NCI-H1694 (cell line): ENCODE results near the gene RAB1B.
"Not testable (repeated sequence)": the region's sequence is repeated elsewhere in the genome, so short reads cannot be mapped to it uniquely, and the experiment has no call there.

Experiments used
- DNase-seq: peaks from one replicate; lab custom pipeline; 2025; lab: John Stamatoyannopoulos, UW

RAB1B gene

DNA sequence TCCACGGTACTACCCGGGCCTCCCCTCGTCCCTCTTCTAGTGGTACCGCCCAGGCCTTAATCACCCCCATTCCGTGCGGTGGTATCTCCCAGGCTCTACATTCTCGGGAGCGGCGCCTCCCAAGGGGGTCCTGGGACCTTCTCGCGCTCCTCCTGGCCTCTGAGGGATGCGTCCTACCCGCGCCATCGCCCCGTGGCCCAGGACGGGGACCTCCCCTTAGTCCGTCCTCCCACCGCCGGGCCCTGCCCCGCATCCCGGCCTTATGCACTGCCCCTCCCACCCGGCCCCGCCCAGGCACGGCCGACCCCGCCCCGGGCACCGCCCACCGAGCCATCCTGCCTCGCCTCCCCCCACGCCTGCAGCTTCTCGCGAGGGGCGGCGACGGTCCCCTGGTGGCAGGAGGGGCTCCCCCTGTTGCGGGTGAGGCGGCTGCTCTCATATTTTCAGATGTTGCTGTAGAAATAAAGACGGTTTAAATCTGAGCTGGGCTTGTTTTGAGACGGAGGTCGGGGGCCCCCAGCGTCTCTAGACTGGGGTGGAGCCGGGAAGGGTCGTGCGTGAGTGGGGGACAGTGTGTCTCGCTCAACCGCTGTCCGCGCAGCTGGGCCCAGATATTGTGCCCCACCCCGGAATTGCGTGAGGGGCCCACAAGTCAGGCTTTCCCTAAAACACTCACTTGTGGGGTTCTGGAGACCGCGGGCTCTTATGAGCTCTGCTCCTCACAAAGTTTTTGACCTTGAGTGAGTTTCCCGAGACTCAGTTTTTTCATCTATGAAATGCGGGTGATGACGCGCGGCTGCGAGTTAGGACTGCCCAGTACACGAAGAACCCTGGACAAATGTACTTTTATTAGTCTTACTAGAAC, 828 bp upstream of the RAB1B start:
- peak; percentile 50 for DNase-seq

DNA sequence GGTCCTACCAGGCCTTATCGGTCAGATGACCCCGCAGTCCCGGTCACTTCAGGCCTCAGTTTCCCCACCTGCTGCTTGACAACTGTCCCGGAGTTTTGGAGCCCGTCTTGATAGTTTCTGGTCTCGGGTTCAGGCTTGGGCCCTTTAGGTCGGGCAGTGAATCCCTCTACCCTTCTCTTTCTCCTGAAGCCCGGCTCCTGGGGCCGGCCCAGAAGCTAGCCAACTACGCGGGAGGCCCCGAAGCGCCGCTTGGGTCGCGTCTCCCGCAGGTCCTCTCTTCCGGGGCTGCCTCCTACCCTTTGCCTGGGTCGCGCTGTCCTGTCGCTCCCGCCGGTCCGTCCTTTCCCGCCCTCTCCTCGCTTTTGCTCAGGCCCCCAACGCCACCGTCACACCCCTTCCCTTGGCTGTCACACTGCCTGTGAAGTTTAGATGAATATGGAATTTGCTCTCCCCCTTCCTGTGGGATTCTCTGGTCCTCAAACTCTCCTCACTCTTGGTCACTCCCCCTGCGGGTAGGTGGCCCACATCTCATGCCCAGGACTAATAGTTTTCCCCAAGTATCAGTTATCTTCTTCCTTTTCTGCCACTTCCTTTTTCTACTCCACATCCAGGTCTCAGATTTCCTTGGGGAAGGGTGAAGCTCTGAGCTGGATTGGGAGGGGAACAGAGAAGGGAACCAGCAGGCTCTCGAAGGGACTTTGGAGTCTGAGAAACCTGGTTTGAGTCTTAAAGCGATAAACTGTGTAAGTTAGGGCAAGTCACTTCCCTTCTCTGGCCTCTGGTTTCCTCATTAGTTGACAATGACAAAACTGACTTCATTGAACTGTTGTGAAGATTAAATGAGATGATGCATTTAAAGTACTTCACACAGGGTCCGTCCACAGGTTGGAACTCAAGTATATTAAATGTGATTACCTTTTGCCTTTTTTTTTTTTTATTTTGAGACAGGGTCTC, 790 bp downstream of the RAB1B start:
- no peak for DNase-seq

DNA sequence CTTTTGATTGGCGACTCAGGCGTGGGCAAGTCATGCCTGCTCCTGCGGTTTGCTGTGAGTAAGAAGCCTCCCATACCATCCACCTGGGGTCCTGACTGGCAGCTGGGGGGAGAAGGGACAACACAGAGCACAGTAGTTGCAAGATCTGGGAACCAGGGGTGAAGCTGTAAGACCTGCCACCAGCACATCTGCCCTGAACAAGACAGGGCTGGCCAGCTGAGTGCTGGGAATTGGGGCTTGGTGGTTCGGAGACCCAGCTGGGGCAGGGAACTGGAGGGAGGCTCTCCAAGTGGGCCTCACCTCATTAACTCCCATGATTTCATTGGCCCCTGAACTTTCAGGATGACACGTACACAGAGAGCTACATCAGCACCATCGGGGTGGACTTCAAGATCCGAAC, 3.4 kb downstream of the RAB1B start:
- no peak for DNase-seq

DNA sequence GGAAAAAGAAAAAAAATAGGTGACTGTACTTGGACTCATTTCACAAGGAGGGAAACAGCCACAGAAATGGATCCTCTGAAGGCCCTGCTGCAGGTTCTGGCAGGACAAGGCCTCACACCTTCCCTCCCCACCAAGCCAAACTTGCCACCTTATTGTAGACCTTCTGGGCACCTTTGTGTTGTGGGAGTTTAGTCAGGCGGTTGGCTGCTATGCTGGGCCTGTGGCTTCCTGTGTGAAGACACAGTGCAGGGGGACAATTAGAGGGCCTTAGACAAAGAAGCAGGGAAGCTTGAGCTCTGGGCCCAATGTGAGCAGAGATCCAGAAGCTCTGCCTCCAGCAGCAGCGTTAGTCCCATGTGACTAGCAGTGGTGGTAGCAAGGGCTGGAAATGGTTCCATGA, 4.2 kb downstream of the RAB1B start:
- DNase-seq = no peak

DNA sequence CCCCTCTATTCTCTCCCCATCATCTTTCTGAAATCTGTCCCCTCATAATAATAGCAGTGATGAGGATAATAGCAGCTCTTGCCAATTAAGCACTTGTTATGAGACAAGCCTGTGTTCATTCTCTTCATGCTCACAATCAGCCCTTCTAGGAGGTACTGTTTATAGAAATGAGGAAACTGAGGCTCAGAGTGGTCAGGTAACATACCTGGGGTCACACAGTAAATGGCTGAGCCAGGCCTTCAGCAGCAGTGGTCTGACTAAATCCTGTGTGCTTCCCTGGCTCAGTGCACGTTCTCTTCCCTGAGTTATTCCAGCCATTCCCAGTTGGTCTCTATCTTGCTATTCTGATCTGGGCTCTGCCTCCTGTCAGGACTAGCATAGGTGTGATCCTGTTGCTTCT, 5.8 kb downstream of the RAB1B start:
- no peak for DNase-seq

DNA sequence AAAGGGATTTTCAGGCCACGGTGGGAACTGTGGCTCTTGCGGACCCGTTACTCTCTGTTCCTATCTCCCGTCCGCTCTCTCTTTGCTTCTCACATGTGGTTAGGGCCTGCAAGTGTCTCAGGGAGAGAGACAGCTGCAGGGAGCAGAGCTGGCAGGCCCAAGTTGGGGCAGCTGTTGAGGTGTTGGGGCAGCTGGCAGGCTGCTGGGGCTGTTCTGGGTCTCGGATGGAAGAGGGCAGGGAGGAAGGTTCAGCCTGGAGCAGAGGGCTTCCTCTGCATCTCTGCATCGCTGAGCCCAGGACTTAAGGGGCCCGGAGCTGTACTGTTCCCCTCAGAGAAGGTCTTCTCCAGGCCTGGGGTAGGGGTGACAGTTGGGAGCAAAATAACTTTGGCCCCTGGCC, 7.0 kb downstream of the RAB1B start:
- no peak for DNase-seq

DNA sequence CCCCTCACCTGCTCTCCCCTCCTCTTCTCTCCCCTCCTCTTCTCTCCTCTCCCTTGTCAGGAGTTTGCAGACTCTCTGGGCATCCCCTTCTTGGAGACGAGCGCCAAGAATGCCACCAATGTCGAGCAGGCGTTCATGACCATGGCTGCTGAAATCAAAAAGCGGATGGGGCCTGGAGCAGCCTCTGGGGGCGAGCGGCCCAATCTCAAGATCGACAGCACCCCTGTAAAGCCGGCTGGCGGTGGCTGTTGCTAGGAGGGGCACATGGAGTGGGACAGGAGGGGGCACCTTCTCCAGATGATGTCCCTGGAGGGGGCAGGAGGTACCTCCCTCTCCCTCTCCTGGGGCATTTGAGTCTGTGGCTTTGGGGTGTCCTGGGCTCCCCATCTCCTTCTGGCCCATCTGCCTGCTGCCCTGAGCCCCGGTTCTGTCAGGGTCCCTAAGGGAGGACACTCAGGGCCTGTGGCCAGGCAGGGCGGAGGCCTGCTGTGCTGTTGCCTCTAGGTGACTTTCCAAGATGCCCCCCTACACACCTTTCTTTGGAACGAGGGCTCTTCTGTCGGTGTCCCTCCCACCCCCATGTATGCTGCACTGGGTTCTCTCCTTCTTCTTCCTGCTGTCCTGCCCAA, 7.7 kb downstream of the RAB1B start:
- DNase-seq = no peak

DNA sequence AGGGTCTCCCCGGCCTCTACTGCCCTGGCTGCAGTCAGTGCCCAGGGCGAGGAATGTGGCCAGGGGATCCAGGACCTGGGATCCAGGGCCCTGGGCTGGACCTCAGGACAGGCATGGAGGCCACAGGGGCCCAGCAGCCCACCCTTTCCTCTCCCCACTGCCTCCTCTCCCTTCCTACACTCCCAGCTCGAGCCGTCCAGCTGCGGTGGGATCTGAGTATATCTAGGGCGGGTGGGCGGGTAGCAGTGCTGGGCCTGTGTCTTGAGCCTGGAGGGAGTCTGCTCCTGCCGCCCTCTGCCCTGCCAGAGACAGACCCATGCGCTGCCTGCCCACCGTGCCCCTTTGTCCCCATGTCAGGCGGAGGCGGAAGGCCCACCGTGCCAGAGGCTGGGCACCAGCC, 8.2 kb downstream of the RAB1B start:
- DNase-seq = not testable (repeated sequence)

DNA sequence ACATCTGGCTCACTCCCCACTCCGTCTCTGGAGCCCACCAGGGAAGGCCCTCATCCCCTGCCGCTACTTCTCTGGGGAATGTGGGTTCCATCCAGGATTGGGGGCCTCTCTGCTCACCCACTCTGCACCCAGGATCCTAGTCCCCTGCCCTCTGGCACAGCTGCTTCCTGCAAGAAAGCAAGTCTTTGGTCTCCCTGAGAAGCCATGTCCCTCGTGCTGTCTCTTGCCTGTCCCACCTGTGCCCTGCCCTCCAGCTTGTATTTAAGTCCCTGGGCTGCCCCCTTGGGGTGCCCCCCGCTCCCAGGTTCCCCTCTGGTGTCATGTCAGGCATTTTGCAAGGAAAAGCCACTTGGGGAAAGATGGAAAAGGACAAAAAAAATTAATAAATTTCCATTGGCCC, 8.6 kb downstream of the RAB1B start:
- DNase-seq = not testable (repeated sequence)

DNA sequence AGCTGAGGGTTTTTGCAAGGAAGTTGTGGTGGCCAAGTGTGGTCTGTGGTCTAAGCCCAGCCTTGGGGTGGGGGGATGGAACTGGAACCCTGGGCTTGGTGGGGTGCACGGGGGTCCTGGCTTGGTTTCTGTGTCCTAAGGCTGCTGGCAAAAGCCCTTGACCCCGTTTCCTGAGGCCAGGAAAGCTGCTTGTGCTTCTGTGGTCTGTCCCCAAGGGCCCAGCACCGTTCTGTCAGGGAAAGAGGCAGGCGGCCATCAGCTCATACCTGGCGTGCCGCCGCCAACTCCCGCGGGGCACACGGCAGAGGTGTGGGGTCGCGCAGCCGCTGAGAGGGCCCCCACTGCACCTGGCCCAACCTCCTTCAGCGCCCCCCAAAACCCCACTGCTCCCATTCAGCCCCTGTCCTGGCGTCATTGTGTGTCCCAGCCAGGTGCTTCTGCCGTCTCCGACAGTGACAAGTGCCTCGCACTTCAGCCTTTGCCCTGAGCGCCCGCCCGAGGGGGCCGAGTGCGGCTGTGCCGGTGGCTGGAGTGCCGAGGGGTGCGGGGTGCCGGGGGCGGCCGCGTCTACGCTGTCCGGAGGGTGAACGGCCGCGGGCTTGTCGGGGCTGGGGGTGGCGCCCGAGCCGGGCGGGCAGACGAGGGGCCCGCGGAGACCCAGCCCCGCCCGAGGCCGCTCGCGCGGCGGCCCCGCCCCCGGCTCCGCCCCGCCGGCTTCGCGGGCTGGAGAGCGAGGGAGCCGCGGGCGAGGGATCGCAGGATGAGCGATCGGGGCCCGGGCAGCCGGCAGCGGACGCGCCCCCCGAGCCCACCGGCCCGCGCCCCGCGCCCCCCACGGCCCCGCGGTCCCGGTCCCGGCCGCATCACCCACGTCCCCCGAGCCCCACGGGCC, 9.3 kb downstream of the RAB1B start, which contains the start of gene CNIH2:
CNIH2 (plus strand) TSS at position 705 of the 892 bp plus-strand sequence. CDS start 282 bp downstream, outside the sequence.
- no peak for DNase-seq

DNA sequence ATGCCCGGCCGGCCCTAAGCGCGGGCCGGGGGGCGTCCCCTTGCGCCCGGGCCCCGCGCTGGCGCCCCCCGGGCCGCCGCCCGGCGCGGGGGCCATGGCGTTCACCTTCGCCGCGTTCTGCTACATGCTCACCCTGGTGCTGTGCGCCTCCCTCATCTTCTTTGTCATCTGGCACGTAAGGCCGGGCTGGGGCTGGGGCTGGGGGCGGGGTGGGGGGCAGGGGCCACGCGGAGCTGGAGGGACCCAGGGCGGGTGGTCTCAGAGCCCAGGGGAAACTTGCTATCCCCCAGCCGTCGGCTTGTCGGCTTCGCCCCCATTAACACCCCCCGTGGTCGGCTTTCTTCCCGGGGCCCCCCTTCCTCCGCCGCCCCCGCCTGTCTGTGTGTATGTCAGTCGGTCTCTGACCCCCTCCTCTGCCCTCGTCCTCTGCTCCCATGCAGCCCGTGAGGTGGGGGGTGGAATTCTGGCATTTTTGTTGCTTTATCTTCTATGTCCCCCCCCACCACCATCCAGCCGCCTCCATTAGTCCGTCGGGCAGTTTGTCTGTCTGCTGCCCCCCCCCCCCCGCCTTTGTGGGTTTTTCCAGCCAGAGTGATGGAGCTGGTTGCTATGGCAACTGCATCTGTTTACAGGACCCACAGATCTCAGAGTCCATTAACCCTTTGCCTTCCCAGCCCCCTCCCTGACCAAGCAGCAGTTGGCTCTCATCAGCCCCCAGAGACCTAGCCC, 10.1 kb downstream of the RAB1B start:
- no peak for DNase-seq

DNA sequence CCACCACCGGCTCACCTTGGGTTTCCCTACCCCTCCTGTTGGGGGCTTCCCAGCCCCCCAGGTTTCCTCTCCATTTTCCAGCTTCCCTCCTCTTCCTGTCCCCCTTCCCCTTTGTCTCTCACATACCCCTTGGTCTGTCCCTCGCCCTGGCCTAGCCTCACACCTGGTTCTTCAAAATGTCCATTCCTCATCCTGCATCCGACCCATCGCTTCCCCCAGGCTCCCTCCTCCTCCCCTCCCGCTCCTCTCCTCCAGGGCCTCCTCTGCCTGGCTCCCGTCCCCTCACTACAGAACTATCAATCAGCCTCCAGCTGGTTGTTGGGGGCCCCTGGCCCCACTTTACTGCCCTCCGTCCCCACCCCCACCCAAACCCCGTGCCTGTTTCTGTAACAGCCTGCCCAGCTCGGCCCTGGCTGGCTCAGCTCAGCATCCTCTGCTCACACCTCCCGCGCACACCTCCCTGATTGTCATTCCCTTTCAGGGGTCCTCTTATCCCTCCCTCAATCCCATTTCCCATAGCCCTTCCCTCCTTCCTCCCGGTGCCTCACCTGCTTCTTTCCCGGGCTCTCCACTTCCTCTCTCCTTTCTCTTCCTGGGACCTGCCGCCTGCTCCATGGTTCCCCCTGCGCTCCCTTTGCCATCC, 10.8 kb downstream of the RAB1B start:
- no peak for DNase-seq

DNA sequence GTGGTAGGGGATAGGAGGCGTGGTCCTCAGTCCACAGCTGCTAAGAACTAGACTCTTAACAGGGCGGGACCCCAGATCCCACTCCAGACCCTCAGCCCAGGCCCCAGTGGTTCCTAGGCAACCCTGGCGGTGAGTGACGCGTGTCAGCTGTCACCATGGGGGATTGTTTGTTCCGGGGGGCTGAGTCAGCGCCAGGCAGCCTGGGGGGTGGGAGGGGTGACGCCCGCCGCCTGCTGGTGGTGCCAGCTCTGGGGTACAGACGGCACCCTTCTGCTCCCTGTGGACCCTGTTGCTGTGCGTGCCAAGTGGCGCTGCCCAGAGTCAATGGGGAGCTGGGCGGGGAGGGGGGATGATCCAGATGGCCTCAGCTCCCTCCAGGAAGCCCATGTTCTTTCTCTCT, 12.0 kb downstream of the RAB1B start:
- peak; percentile 66 for DNase-seq

DNA sequence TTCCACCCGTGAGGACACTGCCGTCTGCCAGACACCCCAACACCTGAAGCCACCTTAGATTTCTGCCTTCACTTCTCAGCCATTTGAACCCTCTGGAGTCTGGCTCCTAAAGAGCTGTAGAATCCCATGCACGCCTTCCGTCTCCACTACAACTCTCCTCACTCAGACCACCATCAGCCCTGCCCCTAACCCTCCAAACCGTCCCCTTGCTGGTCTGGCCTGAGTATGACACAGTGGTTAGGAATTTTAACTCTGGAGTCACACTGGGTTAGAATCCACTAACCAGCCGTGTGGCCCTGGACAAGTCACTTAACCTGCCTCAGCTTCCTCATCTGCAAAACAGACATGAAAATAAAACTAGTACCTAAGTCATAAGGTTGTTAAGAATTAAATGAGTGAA, 12.6 kb downstream of the RAB1B start:
- no peak for DNase-seq

DNA sequence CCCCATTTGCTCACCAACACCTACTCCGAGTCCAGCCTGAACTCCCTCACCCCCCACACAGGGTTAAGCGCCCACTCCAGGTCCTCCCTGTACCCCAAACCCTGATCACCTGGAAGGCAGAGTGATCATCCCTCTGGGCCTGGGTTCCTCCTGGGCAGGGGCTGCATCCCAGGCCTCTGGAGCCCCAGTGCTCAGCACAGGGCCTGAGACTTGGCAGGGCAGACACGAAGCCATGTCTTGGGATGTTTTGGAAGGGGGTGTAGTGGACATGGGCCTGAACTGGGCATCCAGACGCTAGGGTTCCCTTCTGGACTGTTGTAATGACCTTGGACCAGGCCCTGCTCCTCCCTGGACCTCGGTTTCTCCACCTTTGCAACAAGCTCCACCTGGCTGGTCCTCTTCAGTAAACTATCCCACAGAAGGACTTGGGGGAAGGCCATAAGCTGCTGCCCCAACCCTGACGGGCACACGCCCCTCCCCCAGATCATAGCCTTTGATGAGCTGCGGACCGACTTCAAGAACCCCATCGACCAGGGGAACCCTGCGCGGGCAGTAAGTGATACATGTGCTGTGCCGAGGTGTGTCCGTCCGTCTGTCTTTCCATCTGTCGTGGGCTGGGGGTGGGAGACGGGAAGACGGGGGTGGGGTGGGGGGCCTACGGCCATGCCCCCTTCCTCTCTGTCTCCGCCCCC, 13.5 kb downstream of the RAB1B start:
- no peak for DNase-seq

DNA sequence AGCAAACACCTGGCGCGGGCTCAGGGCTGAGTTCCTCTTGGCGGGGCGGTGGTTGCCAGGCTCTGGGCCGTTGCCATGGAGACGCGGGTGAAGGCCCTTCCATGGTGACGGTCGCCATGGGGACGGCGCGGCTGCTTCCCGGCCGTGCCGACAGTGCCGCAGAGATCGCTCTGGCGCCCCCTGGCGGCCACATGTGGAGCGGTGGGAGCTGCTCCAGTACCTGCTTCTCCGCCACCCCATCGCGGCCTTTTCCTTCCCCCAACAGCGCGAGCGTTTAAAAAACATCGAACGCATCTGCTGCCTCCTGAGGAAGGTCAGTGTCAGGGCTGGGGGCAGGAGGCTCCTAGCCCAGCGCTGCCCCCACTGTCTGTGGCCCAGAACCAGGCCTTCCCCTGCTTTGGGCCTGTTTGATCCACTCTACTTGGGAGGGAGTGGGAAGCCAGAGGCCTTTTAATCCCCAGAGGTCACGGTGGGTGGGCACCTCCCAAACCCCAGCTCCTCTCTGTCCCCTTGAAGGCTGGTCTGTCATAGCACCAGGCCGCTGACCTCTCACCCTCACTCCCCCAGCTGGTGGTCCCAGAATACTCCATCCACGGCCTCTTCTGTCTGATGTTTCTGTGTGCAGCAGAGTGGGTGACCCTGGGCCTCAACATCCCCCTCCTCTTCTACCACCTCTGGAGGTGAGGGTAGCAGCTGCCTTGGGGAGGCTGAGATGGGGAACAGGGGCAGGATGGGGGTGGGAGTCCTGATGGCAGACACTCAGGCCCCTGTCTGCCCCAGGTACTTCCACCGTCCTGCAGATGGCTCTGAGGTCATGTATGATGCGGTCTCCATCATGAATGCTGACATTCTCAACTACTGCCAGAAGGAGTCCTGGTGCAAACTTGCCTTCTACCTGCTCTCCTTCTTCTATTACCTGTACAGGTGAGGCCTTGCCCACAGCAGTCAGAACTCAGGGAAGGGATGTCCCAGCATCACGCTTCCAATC, 14.3 kb downstream of the RAB1B start:
- DNase-seq = peak; percentile 92

DNA sequence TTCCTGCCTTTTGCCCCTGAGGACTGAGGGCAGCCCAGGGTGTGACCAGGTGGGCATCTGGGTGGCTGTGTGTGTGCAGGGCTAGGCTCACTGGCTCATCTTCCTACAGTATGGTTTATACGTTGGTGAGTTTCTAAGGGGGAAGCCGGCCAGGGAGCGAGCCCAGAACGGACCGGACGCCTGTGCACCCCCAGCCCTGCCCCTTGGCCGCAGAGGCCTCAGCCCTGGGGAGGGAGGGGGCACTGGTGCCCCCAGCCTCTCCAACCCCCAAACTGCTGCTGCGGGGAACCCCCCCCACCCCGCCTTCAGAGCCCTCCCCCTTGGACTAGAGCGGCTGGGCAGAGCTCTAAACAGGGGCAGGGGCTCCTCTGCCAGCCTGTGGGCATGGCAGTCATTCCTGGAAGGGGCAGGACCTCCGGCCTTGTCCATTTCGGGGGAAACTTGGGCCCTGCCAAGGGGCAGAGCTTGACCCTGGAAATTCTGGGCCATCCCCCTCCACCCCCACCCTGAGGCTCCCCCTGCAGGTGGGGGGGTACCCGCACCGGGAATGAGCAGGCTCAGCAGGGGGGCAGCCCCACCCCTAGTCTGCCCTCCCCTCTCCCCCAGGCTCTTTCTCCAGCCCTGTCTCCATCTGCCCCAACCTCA, 15.1 kb downstream of the RAB1B start:
- no peak for DNase-seq
